ENCODE data around the gene RBM47.
"Not testable (repeated sequence)": the region's sequence is repeated elsewhere in the genome, so short reads cannot be mapped to it uniquely, and the experiment has no call there.

The RBM47 gene

GRCh38 chr4:40629401-40630334 is at the start of gene RBM47:
Gene RBM47 (minus strand): TSS chr4:40629864. CDS start chr4:40438893, 190,971 bp downstream.
- peak in 8 of 14 donors; percentile 6 to 44 (median 31) for DNase-seq

- no peak for DNase-seq
These were observed 48.8 kb upstream of the RBM47 start for GRCh38 chr4:40678421-40678820.

- no peak for DNase-seq
These were observed 45.5 kb upstream of the RBM47 start for GRCh38 chr4:40675166-40675565.

GRCh38 chr4:40672528-40673522 is 43.2 kb upstream of the RBM47 start:
- DNase-seq, result no peak

GRCh38 chr4:40669504-40669903 is 39.8 kb upstream of the RBM47 start:
- DNase-seq, result no peak

- no peak for DNase-seq
These were observed 36.2 kb upstream of the RBM47 start for GRCh38 chr4:40665842-40666241.

- DNase-seq, result no peak
These were observed 33.4 kb upstream of the RBM47 start for GRCh38 chr4:40662962-40663604.

- DNase-seq, result no peak
These were observed 32.1 kb upstream of the RBM47 start for GRCh38 chr4:40661803-40662202.

GRCh38 chr4:40656201-40656863 is 26.7 kb upstream of the RBM47 start:
- DNase-seq, result no peak

GRCh38 chr4:40651280-40651679 is 21.6 kb upstream of the RBM47 start:
- no peak for DNase-seq

- DNase-seq, result no peak
These were observed 19.7 kb upstream of the RBM47 start for GRCh38 chr4:40649321-40649720.

- DNase-seq, result no peak
These were observed 19.1 kb upstream of the RBM47 start for GRCh38 chr4:40648742-40649281.

GRCh38 chr4:40648131-40648530 is 18.5 kb upstream of the RBM47 start:
- no peak for DNase-seq

- DNase-seq, result no peak
These were observed 15.9 kb upstream of the RBM47 start for GRCh38 chr4:40645586-40645985.

GRCh38 chr4:40632080-40632479 is 2.4 kb upstream of the RBM47 start:
- no peak for DNase-seq

GRCh38 chr4:40630335-40631021 is 814 bp upstream of the RBM47 start:
- peak in 8 of 14 donors; percentile 8 to 52 (median 24) for DNase-seq

GRCh38 chr4:40628888-40629287 is 776 bp downstream of the RBM47 start:
- no peak for DNase-seq

- DNase-seq, result not testable (repeated sequence)
These were observed 1.3 kb downstream of the RBM47 start for GRCh38 chr4:40628407-40628806.

- no peak for DNase-seq
These were observed 2.1 kb downstream of the RBM47 start for GRCh38 chr4:40627540-40627939.

- no peak for DNase-seq
These were observed 3.3 kb downstream of the RBM47 start for GRCh38 chr4:40626183-40626990.

Measured in C1 segment of cervical spinal cord (tissue), 14 donors.